Activated T-cell treated with anti-CD3 and anti-CD28 coated beads for 4 hours (primary cell): ENCODE results near the gene PATL2.
"Not testable (repeated sequence)": the region's sequence is repeated elsewhere in the genome, so short reads cannot be mapped to it uniquely, and the experiment has no call there.

Source experiments
- DNase-seq: peaks from one replicate; pipeline ENCODE4 v3.0.0-alpha.2; 2020

PATL2 gene

DNA sequence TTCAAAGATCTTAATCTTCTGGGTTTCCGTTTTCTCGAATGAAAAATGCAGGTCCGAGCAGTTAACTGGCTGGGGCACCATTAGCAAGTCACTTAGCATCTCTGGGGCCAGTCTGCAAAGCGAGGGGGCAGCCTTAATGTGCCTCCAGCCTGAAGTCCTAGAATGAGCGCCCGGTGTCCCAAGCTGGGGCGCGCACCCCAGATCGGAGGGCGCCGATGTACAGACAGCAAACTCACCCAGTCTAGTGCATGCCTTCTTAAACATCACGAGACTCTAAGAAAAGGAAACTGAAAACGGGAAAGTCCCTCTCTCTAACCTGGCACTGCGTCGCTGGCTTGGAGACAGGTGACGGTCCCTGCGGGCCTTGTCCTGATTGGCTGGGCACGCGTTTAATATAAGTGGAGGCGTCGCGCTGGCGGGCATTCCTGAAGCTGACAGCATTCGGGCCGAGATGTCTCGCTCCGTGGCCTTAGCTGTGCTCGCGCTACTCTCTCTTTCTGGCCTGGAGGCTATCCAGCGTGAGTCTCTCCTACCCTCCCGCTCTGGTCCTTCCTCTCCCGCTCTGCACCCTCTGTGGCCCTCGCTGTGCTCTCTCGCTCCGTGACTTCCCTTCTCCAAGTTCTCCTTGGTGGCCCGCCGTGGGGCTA, at the start of gene PATL2, which contains the start of gene B2M:
TSS of gene PATL2 (minus strand) at position 228 of the 647 bp plus-strand sequence. CDS start 34,833 bp downstream, outside the sequence.
TSS of gene B2M (plus strand) at position 422 of the 647 bp plus-strand sequence. CDS start at position 452, 30 bp downstream.
- DNase-seq, result peak; percentile 96

DNA sequence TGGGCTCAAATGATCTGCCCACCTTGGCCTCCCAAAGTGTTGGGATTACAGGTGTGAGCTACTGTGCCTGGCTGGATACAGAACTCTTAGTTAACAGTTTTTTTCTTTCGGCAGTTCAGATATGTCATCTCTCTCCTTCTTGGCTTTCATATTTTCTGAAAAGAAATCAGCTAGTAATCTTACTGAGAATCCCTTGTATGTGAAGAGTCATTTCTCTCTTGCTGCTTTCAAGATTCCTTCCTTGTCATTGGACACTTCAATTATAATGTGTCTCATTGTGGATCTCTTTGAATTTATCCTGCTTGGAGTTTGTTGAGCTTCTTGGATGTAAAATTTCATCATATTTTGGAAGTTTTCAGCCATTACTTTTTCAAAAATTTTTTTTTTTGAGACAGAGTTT, 42.2 kb upstream of the PATL2 start:
- no peak for DNase-seq

DNA sequence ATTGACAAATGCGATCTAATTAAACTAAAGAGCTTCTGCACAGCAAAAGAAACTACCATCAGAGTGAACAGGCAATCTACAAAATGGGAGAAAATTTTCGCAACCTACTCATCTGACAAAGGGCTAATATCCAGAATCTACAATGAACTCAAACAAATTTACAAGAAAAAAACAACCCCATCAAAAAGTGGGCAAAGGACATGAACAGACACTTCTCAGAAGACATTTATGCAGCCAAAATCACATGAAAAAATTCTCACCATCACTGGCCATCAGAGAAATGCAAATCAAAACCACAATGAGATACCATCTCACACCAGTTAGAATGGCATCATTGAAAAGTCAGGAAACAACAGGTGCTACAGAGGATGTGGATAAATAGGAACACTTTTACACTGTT, 32.3 kb upstream of the PATL2 start:
- not testable (repeated sequence) for DNase-seq

DNA sequence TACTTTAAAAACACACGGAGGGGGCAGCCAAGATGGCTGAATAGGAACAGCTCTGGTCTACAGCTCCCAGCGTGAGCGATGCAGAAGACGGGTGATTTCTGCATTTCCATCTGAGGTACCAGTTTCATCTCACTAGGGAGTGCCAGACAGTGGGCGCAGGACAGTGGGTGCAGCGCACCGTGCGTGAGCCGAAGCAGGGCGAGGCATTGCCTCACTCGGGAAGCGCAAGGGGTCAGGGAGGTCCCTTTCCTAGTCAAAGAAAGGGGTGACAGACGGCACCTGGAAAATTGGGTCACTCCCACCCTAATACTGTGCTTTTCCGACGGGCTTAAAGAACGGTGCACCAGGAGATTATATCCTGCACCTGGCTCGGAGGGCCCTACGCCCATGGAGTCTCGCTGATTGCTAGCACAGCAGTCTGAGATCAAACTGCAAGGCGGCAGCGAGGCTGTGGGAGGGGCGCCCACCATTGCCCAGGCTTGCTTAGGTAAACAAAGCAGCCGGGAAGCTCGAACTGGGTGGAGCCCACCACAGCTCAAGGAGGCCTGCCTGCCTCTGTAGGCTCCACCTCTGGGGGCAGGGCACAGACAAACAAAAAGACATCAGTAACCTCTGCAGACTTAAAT, 28.2 kb upstream of the PATL2 start:
- DNase-seq, result not testable (repeated sequence)

DNA sequence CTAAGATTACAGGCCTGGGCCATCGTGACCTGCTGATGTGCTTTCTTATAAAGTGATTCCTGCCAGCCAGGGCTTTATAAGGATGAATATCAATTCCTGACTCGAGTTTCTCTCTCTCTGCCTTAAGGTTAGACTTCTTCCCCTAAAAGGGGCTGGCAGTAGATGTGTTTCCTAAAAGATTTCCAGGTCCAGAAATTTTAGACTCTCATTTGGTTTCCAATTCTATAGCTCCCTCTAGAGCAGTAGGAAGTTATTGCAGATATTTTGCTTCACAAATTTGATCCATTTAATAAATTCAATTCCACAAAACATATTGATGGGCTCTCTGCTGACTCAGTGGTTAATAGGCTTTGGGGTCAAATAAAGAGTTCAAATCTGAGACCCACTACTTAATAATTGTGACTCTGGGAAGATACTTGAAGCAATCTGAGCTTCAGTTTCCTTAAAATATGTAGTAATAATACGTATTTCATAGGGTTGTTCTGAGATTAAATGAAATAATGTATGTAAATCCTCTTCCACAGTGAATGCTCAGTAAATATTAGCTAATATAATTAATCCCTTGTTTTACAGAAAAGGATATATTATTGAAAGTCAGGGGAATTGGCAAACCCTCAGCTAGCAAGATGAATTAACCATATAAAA, 27.3 kb upstream of the PATL2 start:
- DNase-seq, result no peak

DNA sequence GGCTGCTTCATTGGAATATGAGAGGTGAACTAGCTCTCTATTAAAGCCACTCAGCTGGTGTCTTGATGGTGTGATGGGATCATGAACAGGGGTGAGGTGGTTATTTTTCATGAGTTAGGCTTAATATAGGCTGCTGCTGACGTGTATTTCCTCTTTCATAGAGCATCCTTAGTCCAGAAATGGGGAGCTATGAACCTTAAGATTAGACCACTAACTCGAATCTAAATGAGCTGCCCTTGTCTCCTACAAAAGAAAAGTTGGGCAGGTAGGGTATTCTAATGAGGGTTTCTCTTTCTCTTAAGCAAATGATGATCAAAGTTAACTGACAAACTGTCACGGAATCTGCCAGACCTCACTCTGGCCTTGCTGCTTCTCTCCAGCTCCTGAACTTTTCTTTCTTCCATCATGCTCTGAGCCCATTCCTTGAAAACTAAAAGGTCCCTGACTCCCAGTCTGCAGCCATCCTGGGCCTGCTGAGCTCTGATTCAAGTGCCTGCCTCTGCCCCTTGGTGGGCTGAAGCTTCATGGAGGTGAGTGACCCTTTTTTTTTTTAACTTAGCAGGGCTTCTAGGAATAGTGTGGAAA, 25.1 kb upstream of the PATL2 start, which contains the start of gene TRIM69:
TSS of gene TRIM69 (plus strand) at position 348 of the 585 bp plus-strand sequence. CDS start at position 525, 177 bp downstream.
- DNase-seq, result no peak

DNA sequence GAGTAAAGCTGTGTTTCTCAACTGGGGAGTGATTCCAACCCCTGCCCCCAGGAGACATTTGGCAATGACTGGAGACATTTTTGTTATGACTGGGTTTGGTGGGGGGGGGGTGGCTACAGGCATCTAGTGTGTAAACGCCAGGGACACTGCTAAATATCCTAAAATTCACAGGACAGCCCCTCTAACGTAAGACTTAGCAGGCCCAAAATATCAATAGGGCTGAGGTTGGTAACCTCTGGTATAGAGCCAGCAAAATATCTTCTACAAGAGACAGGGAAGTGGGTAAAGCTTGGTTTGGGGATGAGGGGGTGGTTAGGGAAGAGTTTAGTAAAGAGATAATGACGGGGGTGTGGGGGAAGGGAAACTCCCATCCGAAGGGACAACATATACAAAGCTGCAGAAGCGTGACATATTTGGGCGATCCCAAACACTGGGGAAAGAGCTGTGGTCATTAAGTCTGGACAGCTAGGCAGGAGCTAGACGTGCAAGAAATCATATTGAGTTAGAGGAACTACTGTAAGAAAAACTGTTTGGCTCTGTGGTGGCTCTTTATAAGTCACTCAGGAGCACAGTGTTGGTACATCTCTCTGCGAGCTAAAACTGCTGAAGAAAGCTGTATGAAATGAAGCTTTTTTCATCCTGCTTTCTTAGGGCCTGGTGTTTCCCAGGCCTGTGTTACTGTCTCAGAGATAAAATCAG, 24.5 kb upstream of the PATL2 start:
- no peak for DNase-seq

DNA sequence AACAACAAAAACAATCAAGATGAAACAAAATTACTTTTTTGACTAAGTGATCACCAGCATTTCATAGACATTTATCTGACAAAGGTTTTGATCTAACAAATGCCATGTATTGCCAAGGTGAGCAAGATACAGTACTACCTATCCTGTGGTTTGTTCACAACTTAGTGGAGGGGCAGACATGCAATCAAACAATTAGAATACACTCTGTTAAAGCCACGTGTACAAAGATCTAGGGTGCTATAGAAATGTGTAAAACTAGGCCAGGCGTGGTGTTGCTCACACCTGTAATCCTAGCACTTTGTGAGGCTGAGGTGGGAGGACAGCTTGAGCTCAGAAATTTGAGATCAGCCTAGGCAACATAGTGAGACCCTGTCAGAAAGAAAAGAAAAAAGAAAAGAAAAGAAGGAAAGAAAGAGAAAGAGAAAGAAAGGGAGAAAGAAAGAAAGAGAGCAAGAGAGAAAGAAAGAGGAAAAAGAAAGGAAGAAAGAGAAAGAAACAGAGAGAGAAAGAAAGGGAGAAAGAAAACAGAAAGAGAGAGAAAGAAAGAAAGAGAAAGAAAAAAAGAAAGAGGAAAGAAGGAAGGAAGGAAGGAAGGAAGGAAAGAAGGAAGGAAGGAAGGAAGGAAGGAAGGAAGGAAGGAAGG, 23.8 kb upstream of the PATL2 start:
- DNase-seq, result no peak

DNA sequence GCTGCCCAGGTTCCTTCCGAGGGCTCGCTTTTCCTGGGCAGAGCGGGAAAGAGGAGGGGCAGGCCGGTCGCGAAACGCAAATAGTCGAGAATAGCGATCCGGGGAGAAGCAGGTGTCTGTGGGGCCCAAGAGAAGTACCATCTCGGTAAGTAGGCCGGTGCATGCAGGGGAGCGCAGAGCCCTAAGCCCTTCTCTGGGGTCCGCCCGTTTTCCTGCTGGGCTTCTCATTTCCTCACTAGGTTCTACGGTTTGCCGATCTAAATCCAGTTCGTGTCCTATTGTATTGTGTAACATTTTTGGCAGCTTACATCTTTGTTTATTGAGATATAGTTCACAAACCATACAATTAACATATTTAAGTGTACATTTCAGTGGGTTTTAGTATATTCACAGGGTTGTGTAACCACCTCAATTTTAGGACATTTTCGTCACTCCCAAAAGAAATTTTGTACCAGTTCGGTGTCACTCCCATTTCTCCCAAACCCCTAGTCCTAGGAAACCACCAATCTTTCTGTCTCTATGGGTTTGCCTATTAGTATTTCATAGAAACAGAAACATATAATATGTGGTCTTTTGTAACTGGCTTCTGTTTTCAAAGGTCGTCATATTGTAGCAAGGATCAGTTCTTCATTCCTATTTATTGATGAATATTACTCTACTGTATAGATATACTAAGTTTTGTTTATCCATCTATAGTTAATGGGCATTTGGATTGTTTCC, 18.4 kb upstream of the PATL2 start:
- no peak for DNase-seq

DNA sequence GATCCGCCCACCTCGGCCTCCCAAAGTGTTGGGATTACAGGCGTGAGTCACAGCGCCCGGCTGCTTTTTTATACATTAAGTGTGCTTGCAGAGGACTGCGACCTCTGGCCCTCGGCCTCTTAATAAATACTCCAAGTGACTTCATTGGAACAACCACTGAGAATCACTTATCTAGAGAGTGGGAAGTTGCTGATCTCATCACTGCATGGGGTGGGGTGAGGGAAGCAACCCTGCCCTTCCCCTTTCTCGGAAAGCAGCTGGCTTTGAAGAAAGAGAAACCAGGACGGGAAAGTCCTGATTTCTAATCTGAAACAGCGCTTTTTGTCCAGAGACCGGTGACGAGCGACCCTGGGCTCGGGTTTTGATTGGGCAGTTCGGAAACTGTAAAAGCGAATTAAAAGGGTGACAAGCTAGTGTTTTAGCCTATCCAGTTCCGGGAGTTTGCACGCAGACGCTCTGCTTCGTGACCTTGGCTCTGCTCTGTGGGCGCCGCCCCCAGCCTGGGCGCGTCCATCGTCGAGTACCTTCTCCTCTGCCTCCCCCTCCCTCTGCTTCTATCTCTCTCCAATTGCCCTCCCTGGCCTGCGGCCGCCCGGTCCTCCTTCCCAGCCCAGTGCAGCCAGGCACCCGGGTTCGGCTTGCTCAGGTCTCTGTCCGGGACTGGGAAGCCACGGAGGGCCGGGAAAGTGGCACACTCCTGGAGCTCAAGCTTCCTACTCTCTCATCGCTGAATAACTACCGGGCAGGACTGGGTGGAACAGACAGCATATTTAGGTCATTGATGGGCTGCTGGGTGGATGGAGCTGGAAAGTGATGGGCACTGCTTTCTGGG, 17.7 kb upstream of the PATL2 start:
- peak; percentile 99 for DNase-seq

DNA sequence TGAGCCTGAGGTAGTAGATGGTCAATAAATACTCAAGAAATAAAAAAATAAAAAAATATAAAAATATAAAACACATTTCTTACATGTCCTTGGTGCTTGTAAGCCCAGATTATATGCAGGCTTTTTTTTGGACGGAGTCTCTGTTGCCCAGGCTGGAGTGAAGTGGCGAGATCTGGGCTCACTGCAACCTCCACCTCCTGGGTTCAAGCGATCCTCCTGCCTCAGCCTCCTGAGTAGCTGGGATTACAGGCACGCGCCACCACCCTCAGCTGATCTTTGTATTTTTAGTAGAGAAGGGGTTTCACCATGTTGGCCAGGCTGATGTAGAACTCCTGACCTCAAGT, 17.1 kb upstream of the PATL2 start:
- DNase-seq, result not testable (repeated sequence)

DNA sequence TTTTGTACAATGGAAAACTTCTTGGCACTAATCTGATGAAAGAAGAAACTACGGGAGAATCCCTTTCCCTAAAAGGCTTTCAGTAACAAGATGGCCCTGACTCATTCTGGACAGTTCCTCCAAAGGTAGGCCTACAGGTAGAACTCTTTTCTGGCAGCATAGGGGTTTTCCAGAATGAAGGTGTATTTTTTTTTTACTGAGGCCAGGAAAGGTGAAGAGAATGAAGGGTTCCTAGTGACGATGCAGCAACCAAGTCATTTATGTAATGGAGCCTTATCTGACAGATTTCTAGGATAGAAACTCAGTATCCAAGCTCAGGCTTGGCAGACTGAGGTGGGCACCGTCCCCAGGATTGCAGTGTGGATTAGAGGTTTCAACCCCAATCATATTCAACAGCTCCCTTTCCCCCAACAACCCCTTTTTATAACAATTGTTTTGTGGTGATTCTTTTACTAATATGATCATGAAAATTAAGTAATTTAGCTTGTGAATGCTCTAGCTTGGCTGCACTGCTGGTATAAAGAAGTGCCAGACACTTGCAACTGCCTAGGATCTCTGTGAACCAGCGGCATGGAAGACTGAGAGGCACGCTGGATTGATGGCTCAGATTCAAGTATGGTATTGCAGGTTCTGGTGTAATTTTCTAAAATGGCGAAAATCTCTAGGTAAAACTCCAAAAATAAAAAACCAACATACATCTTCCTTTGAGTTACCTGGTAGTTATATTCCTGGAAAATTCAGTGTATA, 16.5 kb upstream of the PATL2 start:
- DNase-seq, result no peak

DNA sequence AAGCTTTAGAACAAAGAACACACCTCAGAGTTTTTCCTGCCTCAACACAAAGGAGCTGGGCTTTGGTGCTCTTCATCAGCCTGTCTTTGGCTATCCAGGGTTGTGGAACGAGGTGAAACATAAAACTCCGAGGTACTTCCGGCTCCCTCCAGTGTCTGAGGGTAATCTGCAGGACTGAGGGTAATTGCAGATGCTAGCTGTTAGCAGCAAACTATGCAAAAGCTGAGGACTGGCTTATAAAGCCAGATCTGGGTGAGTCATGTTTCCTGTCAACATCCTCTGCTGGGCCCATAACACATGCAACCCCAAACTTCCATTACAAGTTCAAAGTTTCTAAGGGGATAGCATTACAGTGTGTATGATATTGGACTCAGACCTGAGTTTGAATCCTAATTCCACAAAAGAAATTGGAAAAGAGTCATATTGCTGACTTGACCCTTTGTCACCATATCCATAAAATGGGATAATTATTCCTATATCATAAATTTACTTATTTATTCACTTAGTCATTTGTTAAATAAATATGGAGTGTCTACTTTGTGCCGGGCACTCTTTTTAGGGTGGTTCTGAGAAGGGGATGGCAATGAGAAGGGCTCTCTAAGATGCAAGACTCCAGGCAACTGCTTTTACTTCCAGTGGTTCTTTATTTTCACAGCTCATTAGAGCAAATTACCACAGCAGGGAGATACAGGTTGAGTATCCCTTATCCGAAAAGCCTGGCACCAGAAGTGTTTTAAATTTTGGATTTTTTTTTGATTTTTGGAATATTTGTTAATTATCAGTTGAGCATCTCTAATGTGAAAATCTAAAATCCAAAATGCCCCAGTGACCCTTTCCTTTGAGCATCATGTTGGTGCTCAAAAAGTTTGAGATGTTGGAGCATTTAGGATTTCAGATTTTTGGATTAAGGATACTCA, 15.7 kb upstream of the PATL2 start:
- DNase-seq, result peak; percentile 62

DNA sequence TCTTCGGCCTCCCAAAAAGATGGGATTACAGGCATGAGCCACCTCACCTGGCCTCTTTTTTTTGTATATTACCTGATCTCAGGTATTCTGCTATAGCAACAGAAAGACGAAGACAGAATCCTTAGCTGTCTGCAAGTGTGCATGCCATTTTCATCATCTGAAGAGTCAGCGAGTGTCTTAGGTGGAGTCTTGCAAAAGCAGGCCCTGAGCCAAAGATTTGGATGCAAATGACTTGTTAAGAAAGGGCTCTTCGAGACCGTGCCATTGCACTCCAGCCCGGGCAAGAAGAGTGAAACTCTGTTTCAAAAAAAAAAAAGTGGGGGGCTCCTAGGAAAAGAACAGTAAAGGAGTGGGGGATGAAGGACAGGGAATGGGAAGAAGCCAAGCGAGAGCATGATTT, 15.0 kb upstream of the PATL2 start:
- no peak for DNase-seq

DNA sequence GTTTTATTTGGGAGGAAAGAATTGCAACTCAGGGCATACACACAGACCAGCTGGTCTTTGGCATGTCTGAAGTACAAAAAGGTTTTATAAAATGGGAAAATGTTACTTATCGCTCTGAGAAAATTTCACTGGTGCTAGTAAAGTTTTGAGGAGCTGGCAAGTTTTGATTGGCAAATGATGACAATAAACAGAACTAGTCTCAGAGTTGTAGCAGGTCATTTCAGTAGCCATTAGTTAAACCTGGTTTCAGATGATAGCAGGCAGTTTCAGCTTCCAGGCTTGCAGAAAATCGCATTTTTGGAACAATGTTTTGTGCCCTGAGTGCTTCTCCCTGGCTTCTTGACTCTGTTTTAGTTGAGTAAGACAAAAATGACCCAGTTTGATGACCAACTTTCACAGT, 10.9 kb upstream of the PATL2 start:
- DNase-seq, result no peak

DNA sequence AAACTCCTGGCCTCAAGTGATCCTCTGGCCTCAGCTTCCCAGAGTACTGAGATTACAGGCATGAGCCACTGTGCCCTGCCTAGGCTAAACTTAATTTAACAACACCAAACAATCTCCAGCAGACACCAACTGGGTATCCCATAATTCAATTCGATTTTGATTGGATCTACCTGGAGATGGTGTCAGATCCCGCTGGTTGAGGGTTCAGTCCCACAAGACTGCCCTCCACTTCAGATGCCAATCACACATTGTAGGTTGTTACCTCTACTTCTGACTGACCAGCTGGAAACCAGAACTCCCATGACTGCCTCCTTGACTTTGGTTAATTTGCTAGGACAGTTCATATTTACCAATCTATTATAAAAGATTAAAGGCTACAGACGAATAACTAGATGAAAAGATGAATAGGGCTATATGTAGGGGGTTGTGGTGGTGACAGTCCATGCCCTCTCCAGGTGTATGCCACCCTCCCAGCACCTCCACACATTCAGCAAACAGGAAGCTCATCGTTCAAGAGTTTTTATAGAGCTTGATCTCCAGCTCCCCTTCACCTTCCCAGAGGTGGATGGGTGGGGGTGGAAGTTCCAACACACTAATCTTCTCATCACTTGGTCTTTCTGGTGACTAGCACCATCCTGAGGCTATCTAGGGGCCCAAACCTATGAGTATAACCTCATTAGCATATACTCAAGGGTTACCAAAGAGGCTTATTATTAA, 9.5 kb upstream of the PATL2 start:
- DNase-seq, result no peak

DNA sequence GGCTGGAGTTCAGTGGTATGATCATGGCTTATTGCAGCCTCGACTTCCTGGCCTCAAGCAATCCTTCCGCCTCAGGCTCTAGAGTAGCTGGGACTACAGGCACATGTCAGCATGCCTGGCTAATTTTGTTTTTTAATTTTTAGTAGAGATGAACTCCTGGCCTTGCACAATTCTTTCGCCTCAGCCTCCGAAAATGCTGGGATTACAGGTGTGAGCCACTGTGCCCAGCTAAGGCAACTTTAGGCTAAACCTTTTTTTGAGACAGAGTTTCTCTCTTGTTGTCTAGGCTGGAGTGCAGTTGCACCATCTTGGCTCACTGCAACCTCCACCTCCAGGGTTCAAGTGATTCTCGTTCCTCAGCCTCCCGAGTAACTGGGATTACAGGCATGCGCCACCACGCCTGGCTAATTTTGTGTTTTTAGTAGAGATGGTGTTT, 8.9 kb upstream of the PATL2 start:
- DNase-seq, result not testable (repeated sequence)

DNA sequence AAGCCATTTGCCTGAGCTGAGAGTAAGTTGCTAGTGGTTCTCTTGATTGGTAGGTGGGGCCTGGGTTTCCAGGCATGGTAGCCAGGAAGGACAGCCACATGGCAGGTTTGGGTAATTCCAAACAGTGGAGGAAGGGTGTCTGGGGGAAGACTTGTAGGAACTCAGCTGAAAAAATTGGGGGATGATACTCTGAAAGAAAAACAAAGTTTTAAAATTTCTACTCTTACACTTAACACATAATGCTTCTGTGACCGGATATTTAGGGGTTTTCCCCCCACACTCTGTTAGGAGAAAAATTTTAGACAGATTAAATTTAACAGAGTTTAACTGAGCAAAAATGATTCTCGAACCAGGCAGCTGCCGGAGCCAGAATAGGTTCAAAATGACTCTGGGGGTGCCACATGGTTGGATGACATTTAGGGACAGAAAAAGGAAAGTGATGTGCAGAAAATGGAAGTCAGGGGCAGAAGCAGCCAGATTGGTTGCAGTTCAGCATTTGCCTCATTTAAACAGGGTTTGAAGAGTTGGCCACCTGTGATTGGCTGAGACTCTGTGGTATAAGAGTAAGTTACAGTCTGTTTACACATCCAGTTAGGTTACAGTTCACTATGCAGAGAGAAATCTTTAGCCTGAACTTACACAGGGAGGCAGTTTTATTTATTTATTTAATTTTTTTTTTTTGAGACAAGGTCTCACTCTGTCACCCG, 8.3 kb upstream of the PATL2 start:
- no peak for DNase-seq
